NCI-H2227 treated with DMSO at 0.1 percent for 48 hours (cell line): ENCODE results near the gene SERINC3.
A peak's percentile ranks its signal among the peaks of the same experiment; 100 is the strongest.
"Not testable (repeated sequence)": the region's sequence is repeated elsewhere in the genome, so short reads cannot be mapped to it uniquely, and the experiment has no call there.

ENCODE experiments used
- DNase-seq: peaks from one replicate; lab custom pipeline; 2025; lab: John Stamatoyannopoulos, UW

SERINC3 gene

DNA sequence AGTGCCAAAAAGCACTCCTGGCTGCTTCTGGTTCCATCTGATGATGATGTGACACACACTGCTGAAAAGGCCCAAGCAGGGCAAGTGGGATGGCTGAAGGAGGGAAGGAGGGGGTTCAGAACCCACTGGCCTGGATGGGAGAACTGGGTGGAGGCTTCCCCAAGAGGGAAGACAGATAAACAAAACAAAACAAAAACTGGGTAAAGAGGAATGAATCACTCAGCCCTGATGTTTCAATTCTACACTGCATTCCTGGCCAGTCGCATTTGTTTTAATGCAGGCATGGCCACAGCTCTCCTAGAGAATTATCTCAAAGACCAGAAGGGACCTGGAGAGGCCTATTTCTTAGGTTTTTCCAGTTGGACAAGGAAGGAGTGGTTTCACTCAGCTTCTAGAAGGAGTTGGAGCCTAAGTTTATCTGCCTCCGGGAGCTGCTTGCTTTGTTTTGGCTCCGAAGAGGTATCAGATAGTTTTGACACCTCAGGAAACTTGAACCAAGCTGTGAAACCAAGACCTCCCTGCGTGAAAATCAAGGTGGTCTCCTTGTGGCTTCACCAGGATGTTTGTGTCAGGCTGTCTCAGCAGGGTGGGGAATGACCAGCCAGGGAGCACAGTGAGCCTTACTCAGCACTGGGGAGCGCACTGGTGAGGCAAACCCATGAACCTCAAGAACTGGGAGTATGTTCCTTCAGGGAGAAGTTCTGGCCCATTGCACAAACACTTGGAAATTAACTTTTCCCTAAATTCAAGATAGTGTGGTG lies 30.1 kb downstream of the SERINC3 start:
- DNase-seq, result no peak

DNA sequence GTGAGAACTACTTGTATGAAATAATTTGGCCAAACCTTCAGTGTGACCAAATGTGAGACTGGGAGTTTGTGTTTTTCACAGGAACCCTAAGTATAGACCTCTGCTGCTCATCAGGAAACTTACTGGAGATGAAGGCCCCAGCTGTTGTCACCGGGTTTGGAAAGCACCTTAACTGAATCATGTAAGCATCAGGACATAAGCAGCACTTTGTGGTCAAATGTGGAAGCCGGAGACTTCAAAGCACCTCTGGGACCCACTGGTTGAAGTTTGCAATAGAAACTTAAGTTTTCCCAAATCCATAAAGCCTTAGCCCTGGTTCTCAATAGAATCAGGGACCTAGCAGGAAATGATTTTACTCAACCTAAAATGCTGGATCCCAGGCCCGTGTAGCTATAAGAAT lies 31.9 kb downstream of the SERINC3 start:
- DNase-seq, result no peak

DNA sequence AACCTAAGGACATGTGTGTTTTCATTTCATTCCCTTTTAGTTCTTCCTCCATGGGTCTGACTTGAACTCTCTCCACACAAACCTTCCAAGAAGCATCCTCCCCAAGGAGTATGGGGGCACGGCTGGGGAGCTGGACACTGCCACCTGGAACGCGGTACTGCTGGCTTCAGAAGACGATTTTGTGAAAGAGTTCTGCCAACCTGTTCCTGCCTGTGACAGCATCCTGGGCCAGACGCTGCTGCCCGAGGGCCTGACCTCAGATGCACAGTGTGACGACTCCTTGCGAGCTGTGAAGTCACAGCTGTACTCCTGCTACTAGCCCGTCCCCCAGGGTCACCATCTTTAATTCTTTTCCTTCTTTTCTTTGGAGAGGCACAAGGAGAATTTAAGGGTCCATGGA lies 32.6 kb downstream of the SERINC3 start:
- no peak for DNase-seq

DNA sequence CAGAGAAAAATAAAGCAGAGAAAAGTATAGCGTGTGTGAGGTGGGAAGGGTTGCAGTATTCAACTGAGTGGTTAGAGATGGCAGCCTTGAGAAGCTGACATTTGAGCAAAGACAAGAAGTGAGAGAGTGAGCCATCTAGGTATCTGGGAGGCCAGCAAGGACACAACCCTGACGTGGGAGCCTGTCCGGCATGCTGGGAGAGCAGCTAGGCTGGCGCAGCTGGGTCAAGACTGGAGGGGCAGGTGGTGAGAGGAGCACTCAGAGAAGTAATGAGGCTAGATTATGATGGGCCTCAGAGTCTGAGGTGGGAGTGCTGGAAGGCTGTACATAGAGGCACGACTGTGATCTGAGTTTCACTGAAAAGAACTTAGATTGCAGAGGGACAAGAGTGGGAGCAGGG lies 33.3 kb downstream of the SERINC3 start:
- DNase-seq, result no peak

DNA sequence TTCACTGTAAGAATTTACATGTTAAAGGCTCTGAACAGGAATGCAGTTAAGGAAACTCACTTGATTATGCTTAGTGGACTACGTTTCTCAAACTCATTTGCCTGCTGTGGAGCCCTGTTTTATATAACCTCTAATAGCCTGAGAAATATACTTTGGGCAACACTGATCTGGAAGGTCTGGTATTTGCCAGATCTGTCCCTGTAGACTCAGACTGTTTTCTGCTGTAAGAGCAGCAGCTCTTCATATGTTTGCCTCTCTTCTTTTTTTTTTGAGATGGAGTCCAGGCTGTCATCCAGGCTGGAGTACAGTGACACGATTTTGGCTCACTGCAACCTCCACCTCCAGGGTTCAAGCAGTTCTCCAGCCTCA lies 36.1 kb downstream of the SERINC3 start:
- DNase-seq, result no peak

DNA sequence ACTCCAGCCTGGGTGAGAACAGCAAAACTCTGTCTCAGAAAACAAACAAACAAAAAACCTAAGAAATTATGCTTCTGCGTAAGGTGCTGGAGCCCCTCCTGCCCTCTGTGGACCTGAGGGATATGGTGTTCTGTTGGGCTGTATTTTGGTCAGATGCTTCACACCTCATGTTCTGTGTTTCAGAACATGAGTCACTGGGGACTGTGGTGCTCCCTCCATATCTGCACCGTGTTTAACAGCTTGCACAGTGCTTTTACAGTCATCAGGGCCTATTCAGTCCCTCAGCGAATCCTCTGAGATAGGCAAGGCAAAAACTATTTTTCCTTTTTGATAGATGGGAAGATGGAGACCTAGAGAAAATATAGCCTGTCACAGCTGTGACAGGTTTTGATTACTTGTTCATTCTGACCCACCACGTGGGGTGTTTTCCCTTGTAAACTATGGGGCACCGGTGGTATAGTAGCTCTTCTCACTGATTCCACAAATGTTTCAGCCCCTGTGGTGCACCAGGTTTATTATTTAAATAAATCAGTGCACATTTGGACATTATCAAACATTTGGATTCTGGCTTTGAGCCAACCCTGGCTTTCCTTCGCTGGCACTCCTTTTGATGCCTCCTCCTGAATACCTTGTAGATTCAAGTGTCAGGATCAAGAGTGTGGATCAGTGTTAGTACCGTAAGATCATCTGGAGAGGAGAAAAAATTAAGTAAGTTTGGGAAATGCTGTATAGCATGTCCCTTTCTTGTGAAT lies 36.6 kb downstream of the SERINC3 start:
- no peak for DNase-seq

DNA sequence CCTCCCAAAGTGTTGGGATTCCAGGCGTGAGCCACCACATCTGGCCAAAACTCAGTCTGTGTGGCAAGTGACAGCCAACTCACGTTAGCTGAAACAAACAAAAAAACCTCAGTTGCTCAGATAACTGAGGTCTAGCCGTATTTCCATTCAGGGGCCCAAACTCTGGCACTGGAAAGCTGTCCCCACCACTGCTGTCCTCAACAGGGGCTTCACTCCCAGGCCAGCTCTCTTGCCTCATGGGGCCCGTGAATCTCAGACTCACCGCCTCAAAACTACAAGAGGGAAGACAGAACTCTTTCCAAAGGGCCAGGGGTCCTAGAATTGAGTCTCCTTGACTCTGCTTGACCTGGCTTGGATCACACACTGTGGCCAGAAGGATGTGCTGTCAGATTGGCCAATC lies 38.8 kb downstream of the SERINC3 start:
- no peak for DNase-seq

DNA sequence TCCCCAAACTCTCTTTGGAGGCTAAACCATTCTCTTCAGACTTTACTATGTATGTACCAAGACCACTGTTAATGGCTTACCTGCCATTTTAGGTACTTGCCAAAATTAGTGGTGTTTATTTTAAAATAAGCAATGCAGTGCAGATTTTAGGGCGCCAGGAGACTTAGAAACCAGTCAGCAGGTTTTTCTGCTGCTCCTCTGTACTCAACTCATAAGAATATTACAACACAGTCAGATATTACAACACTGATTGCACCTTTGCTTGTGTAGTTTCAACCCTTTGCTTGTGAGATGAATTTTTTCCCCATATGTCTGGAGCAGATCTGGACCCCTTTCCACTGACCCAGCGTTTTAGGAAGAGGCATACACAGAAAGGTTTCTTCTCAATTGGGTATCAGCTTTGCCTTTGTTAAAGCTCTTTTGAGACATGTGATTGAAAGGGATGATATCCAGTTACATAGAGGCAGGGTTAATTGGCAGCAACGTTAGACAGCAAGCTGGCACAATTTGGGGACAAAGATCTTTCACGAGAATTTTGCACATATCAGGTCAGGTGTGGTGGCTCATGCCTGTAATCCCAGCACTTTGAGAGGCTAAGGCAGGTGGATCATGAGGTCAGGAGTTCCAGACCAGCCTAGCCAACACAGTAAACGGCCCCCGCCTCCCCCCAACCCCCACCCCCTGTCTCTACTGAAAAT lies 40.0 kb downstream of the SERINC3 start:
- DNase-seq, result no peak

DNA sequence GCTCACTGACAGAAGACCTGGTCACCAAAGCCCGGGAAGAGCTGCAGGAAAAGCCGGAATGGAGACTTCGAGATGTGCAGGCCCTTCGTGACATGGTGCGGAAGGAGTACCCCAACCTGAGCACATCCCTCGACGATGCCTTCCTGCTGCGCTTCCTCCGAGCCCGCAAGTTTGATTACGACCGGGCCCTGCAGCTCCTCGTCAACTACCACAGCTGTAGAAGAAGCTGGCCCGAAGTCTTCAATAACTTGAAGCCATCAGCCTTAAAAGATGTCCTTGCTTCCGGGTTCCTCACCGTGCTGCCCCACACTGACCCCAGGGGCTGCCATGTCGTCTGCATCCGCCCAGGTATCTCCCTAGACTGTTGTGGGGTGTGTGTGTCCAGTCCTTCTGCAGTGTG lies 41.8 kb downstream of the SERINC3 start:
- DNase-seq, result no peak

DNA sequence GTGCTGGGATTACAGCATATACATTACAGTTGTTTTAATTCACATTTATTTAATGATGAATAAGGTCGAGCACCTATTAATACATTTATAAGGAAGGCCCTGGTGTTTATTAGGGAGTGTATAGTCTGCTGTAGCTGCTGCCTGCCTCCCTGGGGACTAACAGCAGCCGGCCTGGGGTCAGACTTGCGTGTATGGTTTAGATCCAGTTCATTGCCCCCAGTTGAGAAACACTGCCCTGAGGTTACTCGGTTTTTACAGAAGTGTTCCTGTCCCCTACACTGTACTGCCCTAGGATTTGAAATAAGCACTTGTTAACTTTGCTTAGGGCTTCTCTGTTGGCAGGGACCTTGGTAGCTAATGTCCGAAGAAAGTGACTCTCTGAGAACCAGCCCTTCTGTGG lies 42.2 kb downstream of the SERINC3 start:
- no peak for DNase-seq

DNA sequence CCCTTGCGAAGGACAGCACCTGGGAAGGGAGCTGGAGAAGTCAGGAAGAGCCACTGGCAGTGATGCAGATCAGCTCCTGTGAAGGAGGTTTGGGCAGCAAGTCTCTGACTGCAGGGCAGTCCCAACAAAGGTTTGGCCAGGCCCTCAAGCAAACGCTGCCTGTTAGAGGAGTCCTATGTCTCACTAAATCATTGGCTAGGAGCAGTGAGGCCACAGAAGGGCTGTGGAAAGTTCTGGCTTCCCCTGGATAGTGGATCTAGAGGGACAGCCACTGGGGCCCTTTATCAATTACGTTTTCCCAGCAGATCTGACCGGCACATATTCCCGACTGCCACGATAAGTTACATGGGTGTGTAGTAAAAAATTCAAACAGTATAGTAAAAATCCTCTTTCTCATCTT lies 43.7 kb downstream of the SERINC3 start:
- DNase-seq, result no peak

DNA sequence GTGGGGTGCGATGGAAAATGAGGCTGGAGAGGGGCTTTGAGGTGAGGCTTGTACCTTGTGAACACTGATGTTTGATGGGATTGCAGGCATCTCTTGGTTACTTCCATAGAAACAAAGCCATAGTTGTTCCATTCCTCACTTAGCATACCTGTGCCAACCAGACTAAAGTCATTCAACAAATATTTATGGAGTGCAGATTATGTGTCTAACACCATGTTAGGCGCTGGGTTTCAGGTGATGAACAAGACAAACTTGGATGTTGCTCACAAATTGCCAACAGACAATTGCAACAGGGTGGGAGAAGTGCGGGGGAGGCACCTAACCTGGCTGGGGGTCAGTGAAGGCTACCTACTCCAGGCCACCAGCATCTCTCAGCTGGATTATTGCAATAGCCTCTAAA lies 44.7 kb downstream of the SERINC3 start:
- DNase-seq, result no peak

DNA sequence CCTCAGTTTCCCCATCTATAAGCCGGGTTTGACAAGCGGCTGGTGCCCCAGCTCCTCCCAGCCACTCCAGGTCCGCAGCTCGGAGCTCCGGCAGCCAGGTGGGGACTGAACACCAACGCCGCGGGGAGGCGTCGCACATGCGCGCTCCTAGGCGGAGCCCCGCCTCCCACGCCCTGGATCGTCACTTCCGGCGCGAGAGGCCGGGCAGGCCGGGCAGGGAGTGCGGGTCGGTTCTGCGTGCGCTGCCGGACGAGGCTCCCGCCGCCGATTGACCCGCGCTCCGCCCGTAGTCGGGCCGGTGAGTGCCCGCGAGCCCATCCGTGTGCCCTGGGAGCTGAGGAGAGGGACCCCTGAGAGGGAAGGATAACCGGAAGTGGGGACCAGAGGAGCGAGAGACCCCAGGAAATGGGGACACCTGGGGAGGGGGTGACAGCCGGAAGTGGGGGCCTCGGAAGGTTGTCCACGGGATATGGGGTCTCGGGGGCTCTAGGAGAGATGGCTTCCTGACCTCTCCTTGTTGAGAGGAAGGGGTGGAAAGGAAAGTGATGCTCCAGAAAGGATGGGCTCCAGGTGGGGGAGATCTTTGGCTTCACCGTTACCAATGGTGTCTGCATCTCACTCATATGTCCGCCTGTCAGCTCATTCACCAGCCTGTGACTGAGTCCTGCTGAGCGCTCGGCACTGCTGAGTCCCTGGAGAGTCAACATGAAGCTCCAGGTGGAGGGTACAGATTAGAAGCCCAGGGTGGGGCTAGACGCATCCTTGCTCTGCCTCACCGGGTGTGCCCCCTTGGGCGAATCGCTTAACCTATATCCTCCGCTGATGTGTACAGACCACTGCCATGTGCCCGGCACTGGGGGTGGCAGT lies 45.9 kb downstream of the SERINC3 start, which contains the start of gene TTPAL:
TTPAL (plus strand) TSS at position 181 of the 867 bp plus-strand sequence. CDS start 4,126 bp downstream, outside the sequence.
- peak; percentile 77 for DNase-seq

DNA sequence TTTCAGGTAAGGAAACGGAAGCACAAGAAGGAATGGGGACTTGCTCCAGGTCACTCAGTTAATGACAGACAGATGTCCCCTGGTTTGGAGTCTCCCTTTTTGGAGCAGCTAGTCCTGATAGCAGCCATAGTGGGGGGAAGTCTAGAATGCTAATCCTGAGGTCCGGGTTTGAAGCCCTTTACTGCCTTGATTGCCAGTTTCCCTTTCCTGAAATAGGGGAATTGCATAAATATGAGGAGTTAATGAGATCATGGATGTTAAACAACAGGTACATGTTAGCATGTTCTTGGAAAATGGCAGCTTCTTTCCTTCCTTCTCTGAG lies 46.5 kb downstream of the SERINC3 start:
- no peak for DNase-seq

DNA sequence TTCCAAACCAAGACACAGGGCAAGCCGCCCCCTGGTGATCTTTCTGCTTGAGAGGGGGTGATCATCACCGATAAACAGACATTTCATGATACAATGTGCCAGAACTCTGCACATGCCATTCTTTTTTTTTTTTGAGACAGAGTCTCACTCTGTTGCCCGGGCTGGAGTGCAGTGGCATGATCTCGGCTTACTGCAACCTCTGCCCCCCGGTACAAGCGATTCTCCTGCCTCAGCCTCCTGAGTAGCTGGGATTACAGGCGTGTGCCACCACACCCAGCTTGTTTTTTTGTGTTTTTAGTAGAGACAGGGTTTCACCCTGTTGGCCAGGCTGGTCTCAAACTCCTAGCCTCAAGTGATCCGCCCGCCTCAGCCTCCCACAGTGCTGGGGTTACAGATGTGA lies 49.6 kb downstream of the SERINC3 start:
- not testable (repeated sequence) for DNase-seq

DNA sequence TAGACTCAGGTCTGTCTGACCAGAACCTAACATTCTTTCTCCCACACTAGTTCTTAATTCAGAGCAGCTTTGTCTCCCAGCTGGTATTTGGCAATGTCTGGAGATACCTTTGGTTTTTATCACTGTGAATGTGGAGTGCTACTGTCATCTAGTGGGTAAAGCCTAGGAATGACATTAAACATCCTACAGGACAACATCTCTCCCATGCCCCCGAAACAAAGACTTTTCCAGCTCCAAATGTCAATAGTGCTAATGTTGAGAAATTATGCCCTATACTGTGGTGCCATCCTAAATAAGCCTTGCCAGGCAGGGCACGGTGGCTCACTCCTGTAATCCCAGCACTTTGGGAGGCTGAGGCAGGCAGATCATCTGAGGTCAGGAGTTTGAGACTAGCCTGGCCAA lies 50.4 kb downstream of the SERINC3 start:
- DNase-seq, result peak; percentile 9

DNA sequence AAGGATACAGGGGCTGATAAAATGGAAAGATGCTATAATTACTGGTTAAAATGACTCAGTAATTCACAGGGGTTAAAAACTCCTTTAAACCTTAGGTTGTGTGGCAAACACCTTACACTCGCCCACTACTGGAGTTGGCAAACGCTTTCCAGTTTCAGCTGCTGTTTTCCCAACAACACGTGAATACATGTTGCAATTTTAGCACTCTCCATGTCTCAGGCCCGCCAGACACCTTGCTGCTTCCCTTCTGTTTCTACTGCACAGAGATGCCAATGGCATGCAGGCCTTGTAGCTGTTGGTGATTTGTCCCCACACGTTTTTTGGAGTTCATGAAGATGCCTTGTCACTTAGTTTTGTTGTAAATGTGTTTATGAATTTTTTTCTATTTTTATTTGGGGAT lies 51.5 kb downstream of the SERINC3 start:
- no peak for DNase-seq

DNA sequence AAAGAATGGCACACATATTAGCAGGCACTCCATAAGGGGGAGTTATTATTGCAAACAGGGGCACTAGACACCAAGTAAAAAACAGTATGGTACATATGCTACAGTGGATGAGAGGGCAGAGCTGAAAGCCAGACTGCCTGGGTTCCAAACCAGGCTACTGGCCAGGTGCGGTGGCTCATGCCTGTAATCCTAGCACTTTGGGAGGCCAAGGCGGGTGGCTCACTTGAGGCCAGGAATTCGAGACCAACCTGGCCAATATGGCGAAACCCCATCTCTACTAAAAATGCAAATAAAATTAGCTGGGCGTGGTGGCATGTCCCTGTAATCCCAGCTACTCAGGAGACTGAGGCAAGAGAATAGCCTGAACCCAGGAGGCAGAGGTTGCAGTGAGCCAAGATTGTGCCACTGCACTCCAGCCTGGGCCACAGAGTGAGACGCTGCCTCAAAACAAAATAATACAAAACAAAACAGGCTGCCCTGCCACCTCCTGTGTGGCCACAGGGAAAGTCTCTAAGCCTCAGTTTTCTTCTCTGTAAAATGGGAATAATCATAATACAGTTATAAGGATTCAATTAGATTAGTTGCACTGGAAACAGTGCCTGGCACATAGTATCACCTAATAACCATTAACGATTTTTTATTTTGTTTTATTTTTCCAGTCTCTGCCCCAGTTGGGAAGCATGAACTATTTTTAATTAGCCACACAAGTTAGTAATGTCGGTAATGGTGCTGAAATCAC lies 53.7 kb downstream of the SERINC3 start:
- DNase-seq, result no peak

DNA sequence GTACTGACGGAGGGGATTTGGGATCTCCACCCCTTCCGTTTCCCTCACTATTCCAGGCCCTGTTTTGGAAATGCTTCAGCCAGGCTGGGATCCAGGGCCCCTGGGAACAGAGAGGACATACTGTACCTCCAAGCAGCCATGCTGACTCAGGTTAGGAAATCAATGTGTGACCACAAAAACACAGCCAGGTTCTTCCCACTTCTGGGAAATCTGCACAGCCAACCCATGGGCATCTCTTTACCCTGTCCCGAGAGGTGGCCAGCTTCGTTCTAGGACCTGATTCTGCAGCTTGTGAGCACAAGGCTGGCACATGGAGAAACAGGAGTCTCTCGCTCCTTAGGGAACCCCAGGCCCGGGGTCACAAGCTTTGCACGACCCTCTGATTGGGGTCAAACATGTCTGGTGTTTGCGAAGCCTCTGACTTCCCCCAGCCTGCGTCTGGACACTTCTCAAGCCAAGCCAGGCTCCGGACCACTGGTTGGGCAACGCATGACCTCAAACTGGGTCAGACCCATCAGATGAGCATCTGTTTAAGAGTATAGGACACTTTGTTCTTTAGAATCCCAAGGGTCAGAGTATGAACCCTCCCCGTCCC lies 54.5 kb downstream of the SERINC3 start:
- no peak for DNase-seq

DNA sequence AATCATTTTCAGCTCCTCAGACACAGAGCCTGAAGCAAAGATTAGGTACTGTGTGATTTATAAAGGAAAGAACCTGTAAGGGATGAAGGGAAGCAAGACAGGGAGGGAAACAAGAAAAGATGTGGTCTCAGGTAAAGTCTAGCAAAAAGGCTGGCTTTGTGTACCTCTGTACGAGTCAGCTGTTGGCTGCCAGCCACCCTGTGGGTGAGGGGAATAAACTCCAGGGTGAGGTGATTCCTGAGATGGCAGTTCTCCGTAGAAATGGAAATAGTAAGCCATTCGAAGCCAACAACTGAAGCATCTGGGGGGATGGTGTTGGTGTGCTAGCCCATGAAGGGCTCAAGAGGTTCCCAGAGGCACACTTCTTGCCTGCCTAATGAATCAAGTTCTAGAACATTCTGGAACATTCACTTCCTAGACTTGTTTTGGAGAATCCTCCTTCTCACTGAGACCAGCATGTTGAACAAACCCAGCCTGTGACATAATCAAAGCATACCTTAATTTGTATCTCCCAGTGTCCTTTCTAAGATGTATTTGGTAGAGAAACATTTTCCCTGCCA lies 56.8 kb downstream of the SERINC3 start:
- DNase-seq, result no peak

DNA sequence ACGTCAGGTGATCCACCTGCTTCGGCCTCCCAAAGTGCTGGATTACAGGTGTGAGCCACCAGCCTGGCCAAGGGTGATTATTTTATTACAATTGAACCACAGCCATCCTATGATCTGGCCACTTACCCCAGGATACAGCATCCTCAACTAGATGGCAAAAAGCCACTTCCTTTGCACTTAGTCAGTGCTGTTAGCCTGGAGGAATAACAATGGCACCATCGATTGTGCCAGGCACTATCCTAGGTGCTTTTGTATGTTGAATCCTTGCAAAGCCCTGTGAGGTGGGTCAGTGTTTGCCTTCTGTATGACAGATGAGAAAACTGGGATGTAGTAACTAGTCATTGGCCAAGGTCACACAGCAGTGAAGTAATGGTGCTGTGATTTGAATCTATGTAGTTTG lies 57.4 kb downstream of the SERINC3 start:
- no peak for DNase-seq
